Cardiac muscle cell (in vitro differentiated cells and primary cell): ENCODE measurements around the gene CFAP52. TPM values are rescaled to one million over a fixed set of nuclear protein-coding genes. Genes with fewer than 3 reads are reported as not detected.
"Not testable (repeated sequence)": the region's sequence is repeated elsewhere in the genome, so short reads cannot be mapped to it uniquely, and the experiment has no call there.

Experiments used
- DNase-seq, 2 donors: peaks; one replicate each; pipeline versions ENCODE4 v3.0.0 to v3.0.0-alpha.2; 2010 to 2017; ENCODE audit warnings: low read depth in 1 of 2, low spot score in 1 of 2
- H3K27ac ChIP-seq: fragments of 200-600 bp; sonication (generic); 2 replicates; pipeline ENCODE4 v1.5.1; 2016
- H3K27me3 ChIP-seq: fragments of 200-600 bp; sonication (generic); 2 replicates; pipeline ENCODE4 v1.6.0; 2016; ENCODE audit warnings: control low read depth
- H3K36me3 ChIP-seq: fragments of 200-600 bp; sonication (generic); 2 replicates; pipeline ENCODE4 v1.5.1; 2016; ENCODE audit warnings: control low read depth
- H3K4me1 ChIP-seq: fragments of 200-600 bp; sonication (generic); 2 replicates; pipeline ENCODE4 v1.8.1; 2017; ENCODE audit warnings: low read depth, mild to moderate bottlenecking, mixed run types
- H3K4me3 ChIP-seq: fragments of 200-600 bp; sonication (generic); 2 replicates; pipeline ENCODE4 v1.5.1; 2016; ENCODE audit warnings: mild to moderate bottlenecking
- H3K9me3 ChIP-seq: fragments of 200-600 bp; sonication (generic); 2 replicates; pipeline ENCODE4 v1.5.1; 2017; ENCODE audit warnings: low read depth, mild to moderate bottlenecking, control low read depth
- CTCF ChIP-seq: IDR thresholded peaks from 2 replicates; pipeline ENCODE4 v1.5.1; 2012; ENCODE audit warnings: low read depth, mild to moderate bottlenecking, low read length
- polyA plus RNA-seq: library from polyadenylated mRNA; unstranded; fragments of >200 nt; fragmentation: Nextera tagmentation; extraction: Ambion mirVana; gene quantifications from 2 replicates; pipeline ENCODE4 v1.2.1, GENCODE V29; 2016
- total RNA-seq: library from RNA; depleted of rRNA; stranded (reverse); fragments of >200 nt; gene quantifications from 2 replicates; pipeline ENCODE4 v1.2.3, GENCODE V29; 2016

Gene CFAP52
- total and polyA plus RNA-seq, 2 experiments from 2014 or later: 0.50 TPM; not detected in 1

DNA sequence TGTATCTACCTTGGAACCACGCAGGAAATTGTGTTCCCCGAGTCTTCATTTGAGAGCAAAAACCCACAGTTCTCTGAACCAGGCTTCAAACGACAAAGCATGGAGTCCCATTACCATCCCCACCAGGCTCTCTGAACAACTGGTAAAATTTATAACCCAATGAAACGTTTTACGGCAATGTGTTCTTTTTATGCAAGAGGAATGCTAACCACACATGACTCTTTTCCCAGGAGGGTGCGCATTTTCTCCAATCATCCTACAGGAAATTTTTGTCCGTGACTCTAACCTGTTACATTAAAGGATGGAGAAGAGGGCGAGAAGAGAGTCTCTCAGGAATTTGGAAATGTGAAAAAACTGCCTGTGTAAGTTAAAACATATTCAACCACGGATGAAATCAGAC, 18.6 kb upstream of the CFAP52 start:
- Histone ChIP-seq H3K9me3 (no peaks in the 10 kb centered on the region), H3K27me3 (no peaks in the 10 kb centered on the region), H3K4me1 (no peaks in the 10 kb centered on the region), H3K4me3 (no peak overlapping the region), H3K36me3 (no peaks in the 10 kb centered on the region), H3K27ac (no peak overlapping the region)
- no peak for DNase-seq
- TF ChIP-seq CTCF: no peak

DNA sequence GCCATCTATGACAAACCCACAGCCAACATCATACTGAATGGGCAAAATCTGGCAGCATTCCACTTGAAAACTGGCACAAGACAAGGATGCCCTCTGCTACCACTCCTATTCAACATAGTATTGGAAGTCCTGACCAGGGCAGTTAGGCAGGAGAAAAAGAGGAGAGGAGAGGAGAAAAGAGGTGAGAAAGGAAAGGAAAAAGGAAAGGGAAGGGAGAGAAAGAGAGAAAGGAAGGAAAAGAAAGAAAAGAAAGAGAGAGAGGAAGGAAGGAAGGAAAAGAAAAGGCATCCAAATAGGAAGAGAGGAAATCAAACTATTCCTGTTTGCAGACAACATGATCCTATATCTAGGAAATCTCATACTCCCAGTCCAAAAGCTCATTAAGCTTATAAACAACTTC, 12.3 kb upstream of the CFAP52 start:
- Histone ChIP-seq H3K27ac (no peak overlapping the region), H3K27me3 (no peaks in the 10 kb centered on the region), H3K4me1 (no peaks in the 10 kb centered on the region), H3K4me3 (no peak overlapping the region), H3K36me3 (peaks cover 7% of the 10 kb centered on the region), H3K9me3 (no peaks in the 10 kb centered on the region)
- TF ChIP-seq CTCF: no peak
- no peak for DNase-seq

DNA sequence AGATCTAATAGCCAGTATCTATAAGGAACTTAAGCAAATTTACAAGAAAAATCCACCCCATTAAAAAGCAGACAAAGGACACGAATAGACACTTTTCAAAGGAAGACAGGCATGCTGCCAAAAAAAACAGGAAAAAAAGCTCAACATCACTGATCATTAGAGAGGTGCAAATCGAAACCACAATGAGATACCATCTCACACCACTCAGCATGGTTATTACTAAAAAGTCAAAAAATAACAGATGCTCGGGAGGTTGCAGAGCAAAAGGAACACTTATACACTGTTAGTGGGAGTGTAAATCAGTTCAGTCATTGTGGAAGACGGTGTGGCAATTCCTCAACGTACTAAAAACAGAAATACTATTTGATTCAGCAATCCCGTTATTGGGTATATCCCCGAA, 10.4 kb upstream of the CFAP52 start:
- H3K4me1 ChIP-seq: no peaks in the 10 kb centered on the region
- H3K4me3 ChIP-seq: no peak overlapping the region
- TF ChIP-seq CTCF: no peak
- H3K9me3 ChIP-seq: no peaks in the 10 kb centered on the region
- no peak overlapping the region for H3K27ac ChIP-seq
- DNase-seq: no peak
- H3K27me3 ChIP-seq: no peaks in the 10 kb centered on the region
- H3K36me3 ChIP-seq: peaks cover 7% of the 10 kb centered on the region

DNA sequence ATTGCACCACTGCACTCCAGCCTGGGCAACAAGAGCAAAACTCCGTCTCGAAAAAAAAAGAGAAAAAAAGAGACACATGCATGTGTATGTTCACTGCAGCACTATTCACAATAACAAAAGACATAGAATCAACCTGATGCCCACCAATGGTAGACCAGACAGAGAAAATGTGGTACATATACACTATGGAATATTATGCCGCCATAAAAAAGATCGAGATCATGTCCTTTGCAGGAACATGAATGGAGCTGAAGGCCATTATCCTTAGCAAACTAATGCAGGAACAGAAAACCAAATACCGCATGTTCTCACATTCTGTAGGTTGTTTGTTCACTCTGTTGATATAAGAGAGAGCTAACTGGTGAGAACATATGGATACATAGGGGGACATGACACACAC, 9.7 kb upstream of the CFAP52 start:
- H3K4me1 ChIP-seq, H3K27me3 ChIP-seq, H3K27ac ChIP-seq, DNase-seq, H3K4me3 ChIP-seq, H3K36me3 ChIP-seq, H3K9me3 ChIP-seq: not testable (repeated sequence)

GRCh38 chr17:9568004-9568403, 8.4 kb upstream of the CFAP52 start:
- Histone ChIP-seq H3K27me3 (no peaks in the 10 kb centered on the region), H3K4me1 (no peaks in the 10 kb centered on the region), H3K9me3 (no peaks in the 10 kb centered on the region), H3K4me3 (no peak overlapping the region), H3K36me3 (peaks cover 7% of the 10 kb centered on the region), H3K27ac (no peak overlapping the region)
- no peak for DNase-seq
- no peak for TF ChIP-seq CTCF

DNA sequence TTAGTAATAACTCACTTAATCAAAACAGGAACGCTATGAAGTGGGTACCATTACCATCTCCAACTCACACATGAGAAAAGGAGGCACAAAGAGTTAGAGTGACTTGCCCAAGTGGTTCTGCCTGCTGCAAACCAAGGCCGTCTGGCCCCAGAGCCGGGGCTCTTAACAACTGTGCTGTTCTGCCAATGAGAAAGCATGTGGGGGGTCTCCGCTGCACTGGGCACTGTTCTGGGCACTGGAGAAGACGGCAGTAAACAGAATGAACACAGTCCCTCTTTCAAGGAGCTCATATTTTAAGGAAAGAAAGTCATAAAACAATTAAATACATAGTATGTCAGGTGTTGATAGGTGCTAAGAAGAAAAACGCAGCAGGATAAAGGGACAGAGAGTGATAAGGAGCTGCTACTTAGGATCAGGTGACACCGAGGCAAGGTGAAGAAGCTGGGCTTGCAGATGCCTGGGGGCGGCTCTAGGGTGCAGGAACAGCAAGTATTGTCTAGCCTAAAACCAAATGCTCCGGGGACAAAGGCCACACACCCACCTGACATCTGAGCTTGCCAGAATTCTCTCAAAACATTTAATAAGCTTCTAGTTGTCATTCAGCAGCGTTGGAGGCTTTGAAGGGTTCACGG, 7.4 kb upstream of the CFAP52 start:
- DNase-seq: no peak
- no peak for TF ChIP-seq CTCF

More for the DNA sequence above, 7.4 kb upstream of the CFAP52 start:
- Histone ChIP-seq H3K9me3 (no peaks in the 10 kb centered on the region), H3K27ac (no peak overlapping the region), H3K4me1 (no peaks in the 10 kb centered on the region), H3K27me3 (no peaks in the 10 kb centered on the region), H3K36me3 (peaks cover 7% of the 10 kb centered on the region), H3K4me3 (no peak overlapping the region)
